Retinal pigment epithelial cell (primary cell): ENCODE data around the gene ALKBH6.
"Not testable (repeated sequence)": the region's sequence is repeated elsewhere in the genome, so short reads cannot be mapped to it uniquely, and the experiment has no call there.

Experiments used
- DNase-seq: peaks from one replicate; pipeline ENCODE4 v3.0.0-alpha.2; 2010; ENCODE audit warnings: low read depth
- H3K4me3 ChIP-seq: 2 replicates; pipeline ENCODE4 v1.5.1; 2011; ENCODE audit warnings: mild to moderate bottlenecking, low read length, control low read depth, moderate library complexity
- CTCF ChIP-seq: conservative IDR thresholded peaks from 2 replicates; pipeline ENCODE4 v1.5.1; 2011; ENCODE audit warnings: low read depth, low read length, control low read depth, inconsistent platforms

The ALKBH6 gene

GRCh38 chr19:35986111-35986510 lies 27.9 kb downstream of the ALKBH6 start:
- no peak overlapping the region for H3K4me3 ChIP-seq
- no peak for DNase-seq
- no peak for TF ChIP-seq CTCF

GRCh38 chr19:35983177-35983576 lies 30.8 kb downstream of the ALKBH6 start:
- no peak overlapping the region for H3K4me3 ChIP-seq
- no peak for TF ChIP-seq CTCF
- DNase-seq, result no peak

GRCh38 chr19:35980997-35981396 lies 33.0 kb downstream of the ALKBH6 start:
- H3K4me3 ChIP-seq, DNase-seq: not testable (repeated sequence)

- no peak for TF ChIP-seq CTCF
- no peak for DNase-seq
- H3K4me3 ChIP-seq, result no peak overlapping the region
Observed at GRCh38 chr19:35978832-35979365, 35.1 kb downstream of the ALKBH6 start.

GRCh38 chr19:35978271-35978670 lies 35.7 kb downstream of the ALKBH6 start:
- TF ChIP-seq CTCF, result no peak

GRCh38 chr19:35977446-35978222 lies 36.4 kb downstream of the ALKBH6 start:
- peak; percentile 14 for TF ChIP-seq CTCF
- no peak overlapping the region for H3K4me3 ChIP-seq
- no peak for DNase-seq

More at GRCh38 chr19:35978271-35978670, 35.7 kb downstream of the ALKBH6 start:
- DNase-seq, result no peak
- no peak overlapping the region for H3K4me3 ChIP-seq

GRCh38 chr19:35975608-35976214 lies 38.3 kb downstream of the ALKBH6 start:
- no peak overlapping the region for H3K4me3 ChIP-seq
- TF ChIP-seq CTCF, result no peak
- DNase-seq, result no peak
